Astrocyte (in vitro differentiated cells and primary cell): ENCODE results near the gene ARMH1. TPM values are rescaled to one million over a fixed set of nuclear protein-coding genes. Genes with fewer than 3 reads are reported as not detected.

Experiments used
- DNase-seq: peaks from one replicate; pipeline ENCODE4 v3.0.0-alpha.2; 2010; ENCODE audit warnings: low read depth
- FAIRE-seq: peaks from 2 replicates; lab custom pipeline; 2011; peaks lifted over from hg19 to GRCh38; lab: Jason Lieb, UNC
- H2AFZ ChIP-seq: 2 replicates; pipeline ENCODE4 v1.6.0; 2012; ENCODE audit warnings: low read depth, low read length, inconsistent platforms
- H3K27ac ChIP-seq: 2 replicates; pipeline ENCODE4 v1.5.1; 2011; ENCODE audit warnings: low read depth, low read length, inconsistent platforms
- H3K27me3 ChIP-seq: 2 replicates; pipeline ENCODE4 v1.6.0; 2011; ENCODE audit warnings: low read length, inconsistent platforms; ENCODE audit not compliant: insufficient read depth
- H3K36me3 ChIP-seq: 2 replicates; pipeline ENCODE4 v1.5.1; 2011; ENCODE audit warnings: low read length, inconsistent platforms; ENCODE audit not compliant: insufficient read depth
- H3K4me1 ChIP-seq: 2 replicates; pipeline ENCODE4 v1.5.1; 2011; ENCODE audit warnings: low read length, inconsistent platforms; ENCODE audit not compliant: insufficient read depth
- H3K4me2 ChIP-seq: 2 replicates; pipeline ENCODE4 v1.6.0; 2012; ENCODE audit warnings: low read length, inconsistent platforms
- H3K4me3 ChIP-seq: 2 replicates; pipeline ENCODE4 v1.5.1; 2011; ENCODE audit warnings: low read depth, mild to moderate bottlenecking, low read length, inconsistent platforms; ENCODE audit not compliant: insufficient read depth
- H3K79me2 ChIP-seq: 2 replicates; pipeline ENCODE4 v1.6.0; 2012; ENCODE audit warnings: mild to moderate bottlenecking, low read length, inconsistent platforms; ENCODE audit not compliant: insufficient read depth
- H3K9ac ChIP-seq: 2 replicates; pipeline ENCODE4 v1.6.0; 2012; ENCODE audit warnings: mild to moderate bottlenecking, low read length, inconsistent platforms
- H3K9me3 ChIP-seq: 2 replicates; pipeline ENCODE4 v1.5.1; 2012; ENCODE audit warnings: low read depth, mild to moderate bottlenecking, low read length, inconsistent platforms; ENCODE audit not compliant: insufficient read depth
- H4K20me1 ChIP-seq: 2 replicates; pipeline ENCODE4 v1.6.0; 2012; ENCODE audit warnings: low read length, inconsistent platforms; ENCODE audit not compliant: insufficient read depth
- H3K27ac Mint-ChIP-seq: one replicate; pipeline ENCODE4 v1.8.0; 2021; ENCODE audit warnings: mild to moderate bottlenecking, mixed read lengths; ENCODE audit not compliant: unreplicated experiment
- H3K27me3 Mint-ChIP-seq: one replicate; pipeline ENCODE4 v1.8.0; 2021; ENCODE audit warnings: low read depth, mixed read lengths; ENCODE audit not compliant: unreplicated experiment
- H3K36me3 Mint-ChIP-seq: one replicate; pipeline ENCODE4 v1.8.0; 2021; ENCODE audit warnings: low read depth, mixed read lengths; ENCODE audit not compliant: unreplicated experiment
- H3K4me1 Mint-ChIP-seq: one replicate; pipeline ENCODE4 v1.8.0; 2021; ENCODE audit warnings: low read depth, mixed read lengths; ENCODE audit not compliant: unreplicated experiment
- H3K4me3 Mint-ChIP-seq: one replicate; pipeline ENCODE4 v1.8.0; 2021; ENCODE audit warnings: mild to moderate bottlenecking, moderate library complexity, mixed read lengths; ENCODE audit not compliant: unreplicated experiment
- H3K9me3 Mint-ChIP-seq: one replicate; pipeline ENCODE4 v1.8.0; 2021; ENCODE audit warnings: mild to moderate bottlenecking, mixed read lengths; ENCODE audit not compliant: unreplicated experiment
- CTCF ChIP-seq: IDR thresholded peaks from 2 replicates; pipeline ENCODE4 v1.5.1; 2011; ENCODE audit warnings: low read depth, mild to moderate bottlenecking, inconsistent platforms, low read length, moderate library complexity; ENCODE audit not compliant: insufficient read depth
- EZH2 ChIP-seq: IDR thresholded peaks from 2 replicates; pipeline ENCODE4 v1.6.1; 2012; ENCODE audit warnings: mild to moderate bottlenecking, low read length, inconsistent platforms; ENCODE audit not compliant: insufficient read depth
- total RNA-seq: library from RNA; stranded (reverse); gene quantifications from 2 replicates; pipeline ENCODE4 v1.2.1, GENCODE V29; 2021

Gene ARMH1
- total RNA-seq, 1 donor from 2014 or later: 2.5 TPM

GRCh38 chr1:44670751-44671640 lies 3.5 kb upstream of the ARMH1 start:
- Mint-ChIP-seq H3K4me1 (peaks cover 23% of the 10 kb centered on the region), H3K27ac (peak overlapping the region; percentile 38), H3K9me3 (no peaks in the 10 kb centered on the region), H3K27me3 (no peaks in the 10 kb centered on the region), H3K36me3 (no peaks in the 10 kb centered on the region), H3K4me3 (no peak overlapping the region)
- Histone ChIP-seq H3K4me3 (no peak overlapping the region), H4K20me1 (no peaks in the 10 kb centered on the region), H3K9me3 (no peaks in the 10 kb centered on the region), H3K4me1 (peaks cover 20% of the 10 kb centered on the region), H3K27me3 (no peaks in the 10 kb centered on the region), H3K79me2 (no peaks in the 10 kb centered on the region), H3K9ac (no peak overlapping the region), H2AFZ (no peak overlapping the region), H3K27ac (no peak overlapping the region), H3K4me2 (no peak overlapping the region), H3K36me3 (no peaks in the 10 kb centered on the region)
- DNase-seq (no peak), FAIRE-seq (no peak)
- no peak for TF ChIP-seq CTCF
- TF ChIP-seq EZH2: no peak

GRCh38 chr1:44672254-44672955 lies 2.1 kb upstream of the ARMH1 start:
- DNase-seq: peak; percentile 85
- Histone ChIP-seq H3K9me3 (no peaks in the 10 kb centered on the region), H3K4me2 (peak overlapping the region; percentile 91), H3K4me3 (no peak overlapping the region), H3K9ac (no peak overlapping the region), H2AFZ (peak overlapping the region; percentile 55), H3K36me3 (no peaks in the 10 kb centered on the region), H3K27ac (peak overlapping the region; percentile 40), H4K20me1 (no peaks in the 10 kb centered on the region), H3K4me1 (peaks cover 26% of the 10 kb centered on the region), H3K79me2 (no peaks in the 10 kb centered on the region), H3K27me3 (no peaks in the 10 kb centered on the region)
- Mint-ChIP-seq H3K4me3 (peak overlapping the region; percentile 43), H3K36me3 (no peaks in the 10 kb centered on the region), H3K27ac (peak overlapping the region; percentile 53), H3K27me3 (no peaks in the 10 kb centered on the region), H3K4me1 (peaks cover 23% of the 10 kb centered on the region), H3K9me3 (no peaks in the 10 kb centered on the region)
- no peak for FAIRE-seq
- no peak for TF ChIP-seq CTCF
- TF ChIP-seq EZH2: no peak
